Osteoblast (primary cell): ENCODE measurements around the gene RBPJ. TPM values are rescaled to one million over a fixed set of nuclear protein-coding genes. Genes with fewer than 3 reads are reported as not detected.

Experiments used
- DNase-seq: peaks from one replicate; pipeline ENCODE4 v3.0.0; 2011; ENCODE audit warnings: low spot score, mixed read lengths; ENCODE audit not compliant: insufficient read length; ENCODE audit errors: missing footprints
- H2AFZ ChIP-seq: 2 replicates; pipeline ENCODE4 v1.6.0; 2011; ENCODE audit warnings: mild to moderate bottlenecking, low read length
- H3K27ac ChIP-seq: 2 replicates; pipeline ENCODE4 v1.5.1; 2011; ENCODE audit warnings: mild to moderate bottlenecking, low read depth, low read length, moderate library complexity
- H3K27me3 ChIP-seq: 2 replicates; pipeline ENCODE4 v1.6.0; 2012; ENCODE audit warnings: mild to moderate bottlenecking, control low read depth, inconsistent platforms, low read length, moderate library complexity; ENCODE audit not compliant: insufficient read depth
- H3K36me3 ChIP-seq: 2 replicates; pipeline ENCODE4 v1.5.1; 2011; ENCODE audit warnings: mild to moderate bottlenecking, low read length, control low read depth, moderate library complexity; ENCODE audit not compliant: insufficient read depth
- H3K4me1 ChIP-seq: 2 replicates; pipeline ENCODE4 v1.5.1; 2011; ENCODE audit warnings: mild to moderate bottlenecking, low read length, control low read depth, moderate library complexity; ENCODE audit not compliant: insufficient read depth
- H3K4me2 ChIP-seq: 2 replicates; pipeline ENCODE4 v1.6.0; 2011; ENCODE audit warnings: mild to moderate bottlenecking, low read length; ENCODE audit not compliant: insufficient read depth
- H3K4me3 ChIP-seq: fragments of 200-600 bp; sonication (generic); 3 replicates; pipeline ENCODE4 v1.5.1; 2012; ENCODE audit warnings: mild to moderate bottlenecking, low read length, inconsistent platforms; ENCODE audit not compliant: insufficient read depth
- H3K79me2 ChIP-seq: 2 replicates; pipeline ENCODE4 v1.6.0; 2012; ENCODE audit warnings: mild to moderate bottlenecking, low read length, control low read depth, inconsistent platforms; ENCODE audit not compliant: insufficient read depth
- H3K9me3 ChIP-seq: 2 replicates; pipeline ENCODE4 v1.5.1; 2011; ENCODE audit warnings: low read depth, low read length, control low read depth
- H4K20me1 ChIP-seq: 2 replicates; pipeline ENCODE4 v1.6.0; 2012; ENCODE audit warnings: mild to moderate bottlenecking, low read length, control low read depth; ENCODE audit not compliant: insufficient read depth
- CTCF ChIP-seq: IDR thresholded peaks from 2 replicates; pipeline ENCODE4 v1.5.1; 2011; ENCODE audit warnings: mild to moderate bottlenecking, low read depth, low read length, moderate library complexity; ENCODE audit errors: extremely low read depth
- total RNA-seq: library from RNA; depleted of rRNA; stranded (reverse); fragments of >200 nt; gene quantifications from 2 replicates; pipeline ENCODE4 v1.2.3, GENCODE V29; 2012

RBPJ gene
- total RNA-seq, 1 donor, result 106 TPM

- Histone ChIP-seq H3K4me3 (no peak overlapping the region), H3K27me3 (no peaks in the 10 kb centered on the region), H3K9me3 (peaks cover 4% of the 10 kb centered on the region), H3K4me2 (no peak overlapping the region), H3K36me3 (no peaks in the 10 kb centered on the region), H4K20me1 (no peaks in the 10 kb centered on the region), H3K79me2 (no peaks in the 10 kb centered on the region), H2AFZ (no peak overlapping the region), H3K27ac (no peak overlapping the region), H3K4me1 (peaks cover 27% of the 10 kb centered on the region)
- TF ChIP-seq CTCF, result no peak
- DNase-seq, result no peak
Measured at GRCh38 chr4:26463386-26463785, 142.6 kb downstream of the RBPJ start.

GRCh38 chr4:26464420-26465095 lies 143.7 kb downstream of the RBPJ start:
- Histone ChIP-seq H3K79me2 (no peaks in the 10 kb centered on the region), H3K4me3 (no peak overlapping the region), H3K27ac (no peak overlapping the region), H3K4me2 (no peak overlapping the region), H2AFZ (no peak overlapping the region), H3K36me3 (no peaks in the 10 kb centered on the region), H3K9me3 (peaks cover 4% of the 10 kb centered on the region), H4K20me1 (no peaks in the 10 kb centered on the region), H3K4me1 (peaks cover 16% of the 10 kb centered on the region), H3K27me3 (no peaks in the 10 kb centered on the region)
- DNase-seq, result no peak
- no peak for TF ChIP-seq CTCF

- Histone ChIP-seq H3K9me3 (peaks cover 4% of the 10 kb centered on the region), H3K4me2 (no peak overlapping the region), H3K79me2 (no peaks in the 10 kb centered on the region), H3K27me3 (no peaks in the 10 kb centered on the region), H3K4me1 (peaks cover 7% of the 10 kb centered on the region), H2AFZ (no peak overlapping the region), H3K36me3 (no peaks in the 10 kb centered on the region), H4K20me1 (no peaks in the 10 kb centered on the region), H3K4me3 (no peak overlapping the region), H3K27ac (no peak overlapping the region)
- no peak for TF ChIP-seq CTCF
- DNase-seq, result no peak
Measured at GRCh38 chr4:26466578-26467270, 145.9 kb downstream of the RBPJ start.

DNA sequence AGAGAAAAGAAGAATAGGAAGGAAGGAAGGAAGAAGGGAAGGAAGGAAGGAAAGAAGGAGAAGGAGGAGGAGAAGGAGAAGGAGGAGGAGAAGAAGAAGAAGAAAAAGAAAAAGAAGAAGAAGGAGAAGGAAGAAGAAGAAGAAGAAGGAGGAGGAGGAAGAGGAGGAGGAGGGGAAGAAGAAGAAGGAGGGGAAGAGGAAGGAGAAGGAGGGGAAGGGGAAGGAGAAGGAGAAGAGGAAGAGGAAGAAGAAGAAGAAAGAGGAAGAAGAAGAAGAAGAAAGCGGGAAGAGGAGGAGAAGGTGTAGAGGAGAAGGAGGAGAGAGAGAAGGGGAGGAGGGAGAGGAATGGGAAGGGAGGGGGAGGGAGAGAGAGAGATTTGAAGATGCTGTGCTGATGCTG lies 146.9 kb downstream of the RBPJ start:
- Histone ChIP-seq H3K4me2 (no peak overlapping the region), H3K4me1 (peaks cover 4% of the 10 kb centered on the region), H3K9me3 (peaks cover 4% of the 10 kb centered on the region), H2AFZ (no peak overlapping the region), H3K4me3 (no peak overlapping the region), H3K36me3 (no peaks in the 10 kb centered on the region), H3K79me2 (no peaks in the 10 kb centered on the region), H3K27me3 (no peaks in the 10 kb centered on the region), H3K27ac (no peak overlapping the region), H4K20me1 (no peaks in the 10 kb centered on the region)
- TF ChIP-seq CTCF, result no peak
- DNase-seq, result no peak
